ENCODE data around the gene MEAK7.
"Not testable (repeated sequence)": the region's sequence is repeated elsewhere in the genome, so short reads cannot be mapped to it uniquely, and the experiment has no call there.

The MEAK7 gene

DNA sequence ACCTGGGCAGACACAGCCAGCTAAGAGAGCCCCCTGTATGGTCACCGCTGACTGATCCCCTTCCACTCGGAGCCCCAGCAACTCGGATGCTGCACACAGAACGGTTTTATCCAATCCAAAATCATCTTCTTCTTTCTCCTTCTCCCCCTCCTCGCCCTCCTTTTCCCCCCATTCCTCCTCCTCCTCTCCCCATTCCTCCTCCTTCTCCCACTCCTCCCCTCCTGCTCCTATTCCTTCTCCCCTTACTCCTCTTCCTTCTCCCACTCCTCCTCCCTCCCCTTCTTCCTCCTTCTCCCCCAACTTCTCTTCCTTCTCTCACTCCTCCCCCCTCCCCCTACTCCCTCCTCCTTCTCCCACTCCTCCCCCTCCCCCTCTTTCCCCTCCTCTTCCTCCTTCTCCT is 30.4 kb upstream of the MEAK7 start:
- in situ Hi-C loops (cut with HindIII; ENCODE audit: low sequenced_read_pairs): no loop called here

DNA sequence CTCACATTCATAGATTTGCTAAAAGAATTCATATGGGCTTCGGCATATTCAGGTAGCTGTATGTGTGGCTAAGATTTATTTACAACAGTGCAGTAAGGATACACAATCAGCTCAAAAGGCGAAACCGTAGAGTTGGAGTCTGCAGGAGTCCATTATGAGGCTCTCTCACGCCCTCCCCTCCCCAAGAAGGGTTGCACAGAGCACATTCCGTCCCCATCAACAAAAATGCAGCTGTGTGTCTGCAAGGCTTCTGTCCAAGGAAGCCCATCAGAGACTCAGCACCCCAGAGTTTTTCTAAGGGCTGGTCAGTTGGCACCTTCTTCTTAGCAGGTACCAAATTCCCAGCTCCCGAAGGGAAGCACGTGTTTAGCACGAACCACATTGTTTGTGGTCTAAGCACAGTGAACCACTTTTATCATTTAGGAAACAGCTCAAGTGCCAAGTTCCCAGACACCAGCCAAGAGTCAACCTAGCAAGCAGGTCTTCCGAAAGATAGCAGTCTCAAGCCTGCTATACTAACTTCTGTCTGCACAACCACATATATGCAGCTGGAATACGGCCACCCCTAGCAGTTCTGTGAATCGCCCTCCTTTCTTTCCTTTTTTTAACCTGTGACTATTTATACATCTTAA is 28.5 kb upstream of the MEAK7 start:
- in situ Hi-C loops (cut with HindIII; ENCODE audit: low sequenced_read_pairs): no loop called here

DNA sequence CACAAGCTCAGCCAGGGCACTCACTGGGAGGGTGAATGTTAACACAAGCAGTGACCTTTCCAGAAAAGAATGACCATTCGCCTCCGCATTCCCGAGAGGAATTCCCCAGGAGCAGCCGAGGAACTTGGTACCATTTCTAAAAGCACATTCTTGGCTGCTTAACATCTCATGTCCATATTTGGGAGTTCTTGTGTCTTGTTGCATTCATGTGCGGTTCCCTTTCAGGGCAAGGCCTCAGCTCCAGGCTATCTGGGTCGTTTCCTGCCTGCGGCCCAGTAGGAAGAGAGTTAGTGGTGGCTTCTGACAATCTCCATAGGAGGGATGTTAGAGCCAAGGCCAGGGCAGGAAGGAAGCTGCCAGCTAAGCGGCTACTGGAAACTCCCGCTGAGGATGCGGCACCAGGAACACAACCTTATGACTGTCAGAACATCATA is 27.8 kb upstream of the MEAK7 start:
- in situ Hi-C loops (cut with HindIII; ENCODE audit: low sequenced_read_pairs): no loop called here

DNA sequence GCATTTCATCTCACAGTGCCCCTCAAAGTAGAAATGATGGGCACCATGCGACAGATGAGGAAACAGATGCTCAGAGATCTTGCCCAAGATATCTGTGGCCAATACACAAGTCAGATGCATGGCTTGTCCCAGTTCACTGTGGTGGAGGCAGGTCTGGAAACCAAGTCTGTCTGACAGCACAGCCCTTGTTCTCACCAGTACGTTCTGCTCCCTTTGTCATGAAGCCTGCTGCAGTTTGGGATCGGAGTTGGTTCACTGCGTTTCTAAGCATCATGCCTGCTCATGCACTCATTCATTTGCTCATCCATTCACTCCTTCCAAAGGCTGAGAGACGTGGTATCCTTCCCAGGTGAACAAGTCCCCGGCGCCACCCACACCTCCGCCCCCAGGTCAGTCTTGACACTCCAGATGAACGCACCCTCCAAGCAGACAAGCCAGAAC is 27.2 kb upstream of the MEAK7 start:
- in situ Hi-C loops (cut with HindIII; ENCODE audit: low sequenced_read_pairs): no loop called here

DNA sequence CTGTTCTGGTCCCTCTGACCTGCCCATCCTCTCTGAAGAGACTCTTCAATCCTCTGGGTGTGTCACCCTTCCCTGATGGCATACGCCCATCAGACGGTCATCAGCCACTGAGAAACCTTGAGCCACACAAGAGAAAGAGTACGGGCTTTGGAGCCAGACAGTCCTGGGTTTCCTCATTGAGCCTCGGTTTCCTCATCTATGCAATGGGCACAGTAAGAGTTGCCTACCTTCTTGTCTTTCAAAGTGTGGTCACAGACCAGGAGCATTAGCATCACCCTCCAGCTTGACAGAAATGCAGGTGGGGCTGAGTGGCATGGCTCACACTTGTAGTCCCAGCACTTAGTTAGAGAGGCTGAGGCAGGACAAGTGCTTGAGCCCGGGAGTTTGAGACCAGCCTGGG is 26.1 kb upstream of the MEAK7 start:
- in situ Hi-C loops (cut with HindIII; ENCODE audit: low sequenced_read_pairs): no loop called here

DNA sequence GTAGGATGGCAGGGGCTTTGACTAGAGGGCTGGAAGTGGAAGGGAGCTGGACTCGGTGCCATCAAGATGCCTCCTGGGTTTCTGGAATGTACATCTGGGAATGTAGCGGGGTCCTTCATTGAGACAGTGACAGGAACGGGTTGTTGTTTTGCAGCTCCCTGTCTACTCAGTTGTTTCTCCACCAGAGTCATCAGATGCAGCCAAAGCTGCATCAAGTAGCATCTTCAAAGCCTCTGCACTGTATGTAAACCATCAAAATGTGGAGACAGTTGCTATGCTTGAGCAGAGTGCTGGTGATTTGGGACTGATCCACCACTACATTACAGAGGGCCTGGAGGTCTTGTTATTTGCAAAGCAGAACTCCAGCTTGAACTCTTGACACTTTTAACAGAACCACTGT is 25.1 kb upstream of the MEAK7 start:
- in situ Hi-C loops (cut with HindIII; ENCODE audit: low sequenced_read_pairs): no loop called here

DNA sequence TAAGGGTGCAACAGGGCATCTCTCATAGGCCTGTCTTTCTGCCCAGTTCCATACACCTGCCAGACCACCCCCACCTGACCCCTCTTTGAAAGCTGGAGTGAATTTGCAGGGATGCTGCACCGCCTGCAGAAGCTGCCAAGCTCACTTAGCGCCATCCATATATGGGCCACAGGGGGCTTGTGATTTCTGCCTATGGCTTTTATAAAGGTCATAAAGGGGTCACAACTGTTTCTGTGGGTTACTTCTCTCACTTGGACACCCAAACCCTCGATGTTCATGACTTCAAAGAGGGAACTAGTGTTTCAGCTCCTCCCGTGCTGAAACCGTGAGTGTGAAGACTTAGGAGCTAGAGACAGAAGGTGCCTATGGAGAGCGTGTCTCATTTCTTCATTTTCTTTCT is 23.9 kb upstream of the MEAK7 start:
- in situ Hi-C loops (cut with HindIII; ENCODE audit: low sequenced_read_pairs): no loop called here

DNA sequence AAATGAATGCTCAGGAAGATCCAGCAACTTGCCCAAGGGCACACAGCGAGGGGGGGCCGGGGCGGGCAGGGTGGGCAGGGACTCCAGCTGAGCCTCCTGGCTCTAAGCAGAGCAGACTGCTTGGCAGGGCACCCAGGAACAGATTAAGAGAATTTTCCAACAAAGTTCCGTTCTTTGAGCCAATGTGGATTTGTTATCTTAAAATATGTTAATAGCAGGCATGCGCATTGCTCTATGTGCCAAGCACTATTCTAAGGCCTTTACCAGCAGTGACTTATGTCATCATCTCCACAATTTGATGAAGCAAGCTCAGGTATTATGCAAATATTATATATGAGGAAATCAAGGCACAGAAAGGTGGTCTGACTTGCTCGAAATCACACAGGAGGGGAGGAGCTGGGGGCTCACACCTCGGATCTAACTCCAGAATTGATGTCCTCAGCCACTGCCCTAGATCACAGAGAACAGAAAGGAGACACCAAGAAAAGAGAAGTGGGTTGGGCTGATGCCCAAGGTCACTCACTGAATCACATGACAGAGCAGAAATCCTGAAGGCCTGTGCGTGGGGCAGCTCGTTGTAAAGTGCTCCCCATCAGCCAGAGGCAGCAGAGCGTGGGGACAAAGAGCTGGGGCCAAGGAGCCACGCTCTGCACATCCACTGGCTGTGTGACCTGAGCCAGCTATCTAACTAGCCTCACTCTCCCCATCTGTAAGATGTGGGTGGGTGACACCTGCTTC is 23.2 kb upstream of the MEAK7 start:
- in situ Hi-C loops (cut with HindIII; ENCODE audit: low sequenced_read_pairs): no loop called here

DNA sequence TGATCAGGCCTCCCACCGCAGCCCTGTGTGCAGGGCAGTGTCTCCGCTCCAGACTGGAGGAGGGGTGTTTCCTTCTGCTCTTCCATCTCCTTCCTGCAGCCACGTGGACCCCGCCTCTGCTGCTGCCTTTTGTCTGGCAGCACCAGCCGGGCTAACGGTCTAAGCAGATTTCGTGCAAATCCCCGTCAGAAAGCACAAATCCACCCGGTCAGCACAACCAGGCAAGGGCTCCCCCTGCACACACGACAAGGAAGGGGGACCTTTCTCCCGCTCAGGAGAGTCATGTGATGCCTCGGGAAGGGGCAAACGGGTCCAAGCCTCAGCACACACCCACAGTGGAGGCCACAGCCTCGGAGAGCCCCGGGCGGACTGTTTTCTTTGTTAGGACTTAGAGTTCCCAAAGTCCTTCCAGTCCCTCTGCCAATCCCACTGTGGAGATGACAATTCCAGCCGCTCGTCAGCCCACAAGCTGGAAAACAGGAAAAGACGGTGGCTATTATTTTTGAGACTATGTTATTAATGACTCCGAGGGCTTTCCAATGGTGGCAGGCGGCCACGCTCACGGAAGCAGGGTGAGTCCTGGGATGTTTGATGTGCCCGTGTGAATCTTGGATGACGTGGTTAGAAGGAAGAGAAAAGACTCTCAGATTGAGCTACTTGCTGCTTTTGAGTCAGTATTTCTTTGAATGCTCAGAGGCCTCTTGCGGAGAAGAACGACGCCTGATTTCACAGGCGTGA is 22.5 kb upstream of the MEAK7 start:
- in situ Hi-C loops (cut with HindIII; ENCODE audit: low sequenced_read_pairs): no loop called here

DNA sequence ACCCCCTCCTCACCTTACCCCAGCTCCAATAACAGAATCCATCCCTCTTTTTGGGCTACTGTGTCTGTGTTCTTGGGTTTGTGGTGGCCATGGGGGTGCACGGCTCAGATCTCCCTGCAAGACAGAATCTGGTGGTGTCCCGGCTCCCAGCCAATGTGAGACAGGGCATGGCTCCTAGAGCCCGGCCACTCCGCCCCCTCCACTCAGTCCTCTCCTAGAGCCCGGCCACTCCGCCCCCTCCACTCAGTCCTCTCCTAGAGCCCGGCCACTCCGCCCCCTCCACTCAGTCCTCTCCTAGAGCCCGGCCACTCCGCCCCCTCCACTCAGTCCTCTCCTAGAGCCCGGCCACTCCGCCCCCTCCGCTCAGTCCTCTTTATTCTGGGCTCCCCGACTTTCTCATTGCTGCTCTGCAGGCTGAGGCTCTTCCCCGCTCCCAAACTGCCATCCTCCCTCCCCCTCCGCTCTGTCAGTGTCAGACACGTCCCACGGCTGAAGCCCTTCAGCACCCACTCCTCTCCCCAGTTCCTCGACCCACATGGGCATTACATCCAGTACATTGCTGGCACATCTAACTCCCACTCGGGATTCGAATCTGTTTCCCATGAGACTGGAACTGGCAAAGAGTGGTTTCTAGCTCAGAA is 20.6 kb upstream of the MEAK7 start:
- in situ Hi-C loops (cut with HindIII; ENCODE audit: low sequenced_read_pairs): not testable (repeated sequence)

DNA sequence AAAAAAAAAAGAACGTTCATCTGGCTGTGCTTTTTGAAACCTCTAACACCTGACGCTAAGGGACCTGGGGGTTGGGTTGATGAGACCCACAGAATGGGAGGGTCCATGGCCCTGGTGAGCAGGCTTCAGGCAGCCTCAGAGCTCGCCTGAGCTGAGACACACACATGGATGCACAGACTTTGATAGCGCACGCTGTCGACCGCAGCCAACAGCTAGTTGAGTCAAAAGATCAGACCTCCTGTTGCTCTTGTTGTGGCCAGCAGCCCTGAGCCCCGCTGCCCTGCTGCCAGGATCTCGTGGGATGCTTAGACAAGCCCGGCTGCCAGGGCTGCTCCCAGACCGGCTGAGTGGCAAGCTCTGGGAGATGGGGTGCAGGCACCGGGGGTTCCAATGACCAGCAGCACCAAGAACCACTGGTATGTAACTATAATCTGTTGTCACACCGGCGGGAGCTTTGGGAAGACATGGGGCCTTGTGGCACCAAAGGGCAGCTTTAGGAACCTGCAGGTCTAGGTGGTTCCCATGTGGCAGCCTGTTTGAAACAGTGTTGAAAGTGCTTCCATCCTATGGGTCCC is 20.0 kb upstream of the MEAK7 start:
- in situ Hi-C loops (cut with HindIII; ENCODE audit: low sequenced_read_pairs): no loop called here

DNA sequence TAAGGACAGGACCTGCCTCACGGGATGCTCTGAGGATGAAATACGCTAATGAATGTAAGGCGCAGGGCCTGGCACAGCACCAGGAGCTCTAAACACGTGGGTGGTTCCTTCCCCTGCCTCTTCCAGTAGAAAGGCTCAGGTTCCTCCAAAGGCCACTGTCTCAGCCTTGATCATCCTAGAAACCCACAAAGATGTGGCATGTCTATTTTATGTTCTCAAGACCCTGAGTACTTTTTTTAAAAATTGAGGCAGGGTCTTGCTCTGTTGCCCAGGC is 17.0 kb upstream of the MEAK7 start:
- in situ Hi-C loops (cut with HindIII; ENCODE audit: low sequenced_read_pairs): no loop called here

DNA sequence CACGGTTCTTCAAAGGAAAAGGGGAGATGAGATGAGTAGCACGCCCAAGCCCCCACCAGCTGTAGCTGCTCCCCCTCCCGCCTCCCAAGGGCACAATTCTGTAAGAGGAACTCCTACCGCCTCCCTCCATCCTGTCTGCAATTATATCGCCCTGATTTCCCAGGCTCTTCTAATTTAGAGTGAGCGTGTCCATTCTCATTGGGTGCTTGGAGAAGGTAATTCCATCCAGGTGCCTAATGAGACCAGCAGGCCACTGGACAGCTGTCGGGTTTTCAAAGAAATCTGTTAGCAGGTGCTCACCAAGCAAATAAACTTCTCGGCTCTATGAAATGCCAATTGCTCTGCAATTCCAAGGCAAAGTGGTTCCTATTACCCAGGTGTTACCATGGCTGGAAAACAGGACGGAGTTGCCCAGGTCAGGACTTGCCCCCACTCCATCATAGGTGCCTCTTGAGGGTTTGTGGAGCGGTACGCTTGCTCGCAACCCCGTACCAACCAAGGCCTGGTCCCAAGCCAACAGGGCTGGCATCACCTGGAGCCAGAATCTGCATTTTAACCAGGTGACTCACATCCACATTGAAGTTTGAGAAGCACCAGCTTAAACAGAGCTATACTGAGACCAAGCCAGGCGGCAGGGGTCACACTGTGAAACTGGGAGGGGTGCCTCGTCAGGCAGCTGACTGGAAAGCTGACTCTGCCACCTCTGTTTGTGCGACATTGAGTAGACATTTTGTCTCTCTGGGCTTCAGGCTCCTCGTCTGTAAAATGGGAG is 16.5 kb upstream of the MEAK7 start:
- in situ Hi-C loops (cut with HindIII; ENCODE audit: low sequenced_read_pairs): no loop called here

DNA sequence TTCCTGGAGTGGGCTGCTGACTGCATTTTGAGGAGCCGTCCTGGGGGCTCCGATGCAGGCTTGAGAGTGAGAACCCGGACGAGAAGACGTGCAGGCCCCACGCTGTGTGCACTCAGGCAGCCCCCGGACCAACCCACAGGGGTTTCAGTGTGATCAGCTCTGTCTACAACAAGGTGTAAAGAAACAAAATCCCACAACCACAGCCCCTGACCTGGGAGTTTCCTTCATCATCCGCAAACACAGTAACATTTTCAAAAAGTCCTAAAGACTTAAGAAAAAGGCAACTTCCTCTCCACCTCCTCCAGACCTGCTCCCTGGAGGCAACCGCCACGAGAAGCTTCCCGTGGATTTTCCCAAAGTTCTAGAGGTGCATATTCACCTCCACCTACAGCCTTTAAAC is 15.4 kb upstream of the MEAK7 start:
- in situ Hi-C loops (cut with HindIII; ENCODE audit: low sequenced_read_pairs): no loop called here

DNA sequence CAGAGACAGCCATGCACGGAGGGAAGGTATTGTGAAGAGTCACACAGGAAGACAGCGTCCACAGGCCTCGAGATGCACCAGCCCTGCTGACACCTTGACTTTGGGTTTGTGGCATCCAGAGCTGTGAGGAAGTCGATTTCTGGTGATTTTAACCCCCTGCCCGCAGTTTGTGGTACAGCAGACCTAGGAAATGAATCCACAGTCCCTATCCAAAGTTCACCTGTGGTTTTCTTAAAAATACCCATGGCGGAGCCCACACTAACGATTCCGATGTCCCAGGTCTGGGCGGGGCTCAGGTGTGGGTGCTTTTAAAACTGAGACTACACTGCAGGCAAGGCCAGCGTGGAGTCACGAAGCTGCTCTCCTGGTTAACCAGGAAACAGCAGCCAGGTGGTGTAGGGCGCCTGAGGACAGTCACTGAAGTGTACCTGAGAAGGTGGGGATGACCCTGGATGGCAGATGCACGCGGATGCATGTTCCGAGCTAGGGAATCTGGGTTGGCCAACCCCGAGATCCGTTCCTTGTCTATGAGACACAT is 14.4 kb upstream of the MEAK7 start:
- in situ Hi-C loops (cut with HindIII; ENCODE audit: low sequenced_read_pairs): no loop called here

DNA sequence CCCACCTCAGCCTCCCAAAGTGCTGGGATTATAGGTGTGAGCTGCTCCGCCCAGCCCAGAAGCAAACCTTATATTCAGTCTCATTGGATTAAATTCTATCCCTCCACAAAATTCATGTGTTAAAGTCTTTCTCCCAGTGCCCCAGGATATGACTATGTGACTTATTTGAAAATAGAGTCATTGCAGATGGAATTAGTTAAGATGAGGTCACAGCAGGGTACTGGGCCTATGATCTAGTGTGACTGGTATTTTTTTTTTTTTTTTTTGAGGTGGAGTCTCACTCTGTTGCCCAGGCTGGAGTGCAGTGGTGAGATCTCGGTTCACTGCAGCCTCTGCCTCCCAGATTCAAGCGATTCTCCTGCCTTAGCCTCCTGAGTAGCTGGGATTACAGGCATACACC is 13.8 kb upstream of the MEAK7 start:
- in situ Hi-C loops (cut with HindIII; ENCODE audit: low sequenced_read_pairs): not testable (repeated sequence)

DNA sequence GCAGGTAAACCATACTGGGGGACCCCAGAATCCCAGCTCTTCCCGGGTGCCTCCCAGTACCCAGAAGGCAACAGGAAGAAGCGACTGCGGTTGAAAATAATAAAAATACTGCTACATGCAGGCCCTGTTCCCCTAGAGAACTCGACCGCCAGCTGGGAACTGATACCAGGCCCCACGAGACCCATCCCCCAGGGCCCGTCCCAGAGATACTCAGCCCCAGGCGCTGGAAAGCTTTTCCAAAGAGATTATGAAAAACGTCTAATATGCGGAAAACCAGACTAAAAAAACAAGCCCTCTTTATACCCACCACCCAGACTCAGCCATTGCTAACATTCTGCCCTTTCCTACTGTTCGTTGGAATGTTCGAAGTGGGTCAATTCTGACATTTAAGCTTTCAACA is 12.9 kb upstream of the MEAK7 start:
- in situ Hi-C loops (cut with HindIII; ENCODE audit: low sequenced_read_pairs): no loop called here

DNA sequence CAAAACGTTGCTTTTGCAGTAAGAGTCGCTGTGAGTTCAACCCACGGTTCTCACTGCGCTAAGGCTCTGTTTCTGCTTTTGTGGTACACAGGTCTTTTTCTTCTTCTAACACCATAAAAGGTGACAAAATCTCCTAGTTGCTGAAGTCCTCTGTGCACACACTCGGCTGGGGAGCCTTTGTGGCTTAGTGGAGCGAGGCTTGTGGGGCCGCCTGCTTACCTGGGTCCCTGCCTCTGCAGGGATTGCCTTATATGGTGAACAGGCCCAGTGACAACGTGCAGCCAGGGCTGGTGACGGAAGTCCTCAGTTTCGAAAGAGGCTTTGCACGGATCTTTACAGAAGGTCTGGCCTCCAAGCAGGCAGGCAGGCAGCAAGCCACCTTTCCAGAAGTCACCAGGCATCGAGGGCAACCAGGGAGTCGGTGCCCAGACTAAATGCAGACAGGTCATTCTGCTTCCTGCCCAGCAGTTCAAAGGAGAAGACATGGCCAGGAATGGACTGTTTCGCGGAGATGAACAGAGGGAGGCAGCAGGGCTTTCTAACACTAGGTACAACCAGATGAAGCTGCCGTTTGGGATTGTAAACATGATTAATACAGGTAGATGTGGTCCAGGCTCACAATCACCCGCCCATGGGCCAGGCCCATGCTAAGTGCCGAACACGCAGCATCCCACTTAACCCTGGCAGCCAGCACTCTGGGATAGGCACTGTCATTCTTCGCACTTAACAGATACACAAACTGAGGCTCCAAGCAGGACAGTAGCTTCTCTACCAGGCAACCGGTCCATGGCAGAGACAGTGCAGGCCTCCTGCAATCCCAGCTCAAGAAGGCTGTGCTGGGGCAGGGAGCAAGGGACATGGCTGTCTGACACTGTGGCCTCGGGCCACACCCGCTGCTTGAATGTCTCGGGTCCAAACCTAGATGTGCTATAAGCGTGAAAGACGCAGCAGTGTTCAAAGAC is 10.7 kb upstream of the MEAK7 start:
- in situ Hi-C loops (cut with HindIII; ENCODE audit: low sequenced_read_pairs): no loop called here

DNA sequence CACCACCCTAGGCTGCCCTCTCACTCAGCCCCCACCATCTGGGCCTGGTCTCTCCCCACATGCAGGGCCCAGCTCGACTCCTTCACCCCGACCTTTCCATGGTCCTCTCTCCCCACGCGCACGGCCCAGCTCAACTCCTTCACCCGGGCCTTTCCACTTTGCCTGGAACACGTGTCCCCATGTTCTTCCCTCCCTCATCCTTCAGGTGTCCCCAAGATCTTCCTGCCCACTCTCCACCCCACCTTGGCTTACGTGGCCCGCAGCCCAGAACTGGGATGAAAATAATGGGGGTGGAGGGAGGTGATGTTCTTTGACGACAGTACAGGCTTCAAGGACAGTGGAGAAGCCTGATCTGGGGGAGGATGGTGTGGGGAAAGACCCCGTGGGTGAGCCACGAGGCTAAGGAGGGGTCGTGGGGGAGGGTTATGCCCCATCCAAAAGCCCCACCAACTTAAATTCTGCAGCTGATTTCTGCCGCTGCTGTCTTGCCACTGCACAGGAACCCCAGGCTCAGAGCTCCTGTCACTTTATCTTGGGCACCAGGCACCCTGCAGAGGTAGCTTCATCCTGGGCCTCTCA is 9.9 kb upstream of the MEAK7 start:
- in situ Hi-C loops (cut with HindIII; ENCODE audit: low sequenced_read_pairs): no loop called here
